ENCODE measurements around the gene RAB3A. TPM values are rescaled to one million over a fixed set of nuclear protein-coding genes. Genes with fewer than 3 reads are reported as not detected.

Gene RAB3A
- total RNA-seq, 1 donor from 2014 or later: 0.53 TPM

DNA sequence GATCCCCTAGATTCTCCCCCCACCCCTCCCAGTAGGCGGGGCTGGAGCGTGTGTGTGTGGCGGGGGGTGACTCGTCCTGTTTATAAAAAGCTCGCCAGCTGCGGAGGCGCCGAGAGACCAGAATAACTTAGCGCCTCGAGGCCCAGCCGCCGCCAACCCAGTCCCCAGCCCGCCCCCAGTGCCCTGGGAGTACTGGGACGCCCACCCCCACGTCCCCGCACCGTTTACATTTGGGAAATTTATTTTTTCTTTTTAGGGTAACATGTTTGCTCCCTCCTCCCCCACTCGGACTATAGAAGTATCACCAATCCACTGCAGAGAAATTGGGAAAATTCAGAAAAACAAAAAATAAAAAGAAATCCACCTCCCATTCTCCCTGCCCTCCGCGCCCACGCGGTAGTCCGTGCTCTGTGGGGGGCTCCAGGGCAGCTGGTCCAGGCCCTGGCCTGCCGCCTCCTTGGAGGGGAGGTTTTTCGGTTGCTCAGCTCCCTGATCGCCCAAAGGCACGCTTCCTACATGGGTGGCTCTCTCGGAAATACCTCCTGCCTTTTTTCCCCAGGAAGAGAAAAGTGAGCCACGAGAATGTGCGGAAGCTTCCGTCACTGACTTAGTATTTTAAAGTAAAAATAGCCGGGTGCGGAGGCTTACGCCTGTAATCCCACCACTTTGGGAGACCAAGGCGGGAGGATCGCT is 1.5 kb upstream of the RAB3A start:
- peak overlapping the region; percentile 52 for H3K4me3 ChIP-seq (ENCODE audit: low read depth, low read length)
- TF ChIP-seq, protein P1, sequence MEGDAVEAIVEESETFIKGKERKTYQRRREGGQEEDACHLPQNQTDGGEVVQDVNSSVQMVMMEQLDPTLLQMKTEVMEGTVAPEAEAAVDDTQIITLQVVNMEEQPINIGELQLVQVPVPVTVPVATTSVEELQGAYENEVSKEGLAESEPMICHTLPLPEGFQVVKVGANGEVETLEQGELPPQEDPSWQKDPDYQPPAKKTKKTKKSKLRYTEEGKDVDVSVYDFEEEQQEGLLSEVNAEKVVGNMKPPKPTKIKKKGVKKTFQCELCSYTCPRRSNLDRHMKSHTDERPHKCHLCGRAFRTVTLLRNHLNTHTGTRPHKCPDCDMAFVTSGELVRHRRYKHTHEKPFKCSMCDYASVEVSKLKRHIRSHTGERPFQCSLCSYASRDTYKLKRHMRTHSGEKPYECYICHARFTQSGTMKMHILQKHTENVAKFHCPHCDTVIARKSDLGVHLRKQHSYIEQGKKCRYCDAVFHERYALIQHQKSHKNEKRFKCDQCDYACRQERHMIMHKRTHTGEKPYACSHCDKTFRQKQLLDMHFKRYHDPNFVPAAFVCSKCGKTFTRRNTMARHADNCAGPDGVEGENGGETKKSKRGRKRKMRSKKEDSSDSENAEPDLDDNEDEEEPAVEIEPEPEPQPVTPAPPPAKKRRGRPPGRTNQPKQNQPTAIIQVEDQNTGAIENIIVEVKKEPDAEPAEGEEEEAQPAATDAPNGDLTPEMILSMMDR (IDR thresholded peaks at IDR 0.05; ENCODE audit: insufficient read depth, low read length, severe bottlenecking): no peak
- FAIRE-seq (no peak), DNase-seq (ENCODE audit: low read depth) (peak; percentile 25)
- H3K36me3 ChIP-seq (ENCODE audit: control insufficient read depth, insufficient read depth, low read length): no peaks in the 10 kb centered on the region
- no peaks in the 10 kb centered on the region for H3K27me3 ChIP-seq (ENCODE audit: control insufficient read depth, insufficient read depth, low read length)

DNA sequence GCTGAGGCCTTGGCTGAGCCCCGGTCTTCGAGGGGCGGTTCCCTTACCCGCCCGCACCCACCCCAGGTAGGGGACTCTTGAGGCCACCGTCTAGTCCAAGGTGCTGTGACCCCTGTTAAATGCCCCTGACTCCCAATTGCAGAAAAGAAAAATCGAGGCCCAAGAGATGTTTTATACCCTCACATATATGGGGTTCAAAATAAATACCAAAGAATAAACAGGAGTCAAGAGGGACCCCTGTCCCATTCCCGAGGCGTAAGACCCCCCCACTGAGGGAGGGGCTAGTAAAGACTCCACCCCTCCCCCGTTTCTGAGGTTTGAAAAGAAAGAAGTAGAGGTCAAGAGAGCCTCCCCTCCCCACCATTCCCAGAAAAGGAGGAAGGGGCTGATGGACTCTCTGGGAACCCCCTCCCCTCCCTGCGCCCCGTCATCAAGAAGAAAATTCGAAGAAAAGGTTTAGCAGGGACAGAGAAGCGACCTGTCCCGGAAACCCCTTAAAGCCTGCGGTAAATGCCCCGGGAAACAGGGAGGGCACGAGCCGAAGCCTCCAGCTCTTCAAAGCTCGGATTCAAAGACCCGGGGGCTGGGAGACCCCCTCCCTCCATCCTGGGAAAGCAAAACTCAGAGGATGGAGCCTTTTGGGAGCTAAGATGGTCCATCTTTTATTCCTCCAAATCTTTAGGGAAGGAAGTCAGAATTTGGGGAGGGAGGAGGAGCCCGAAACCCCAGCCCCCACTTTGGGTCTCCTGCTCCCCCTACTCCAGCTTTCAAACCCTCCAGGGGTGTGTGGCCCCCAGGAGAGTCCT is 755 bp upstream of the RAB3A start:
- Histone ChIP-seq H3K36me3 (ENCODE audit: control insufficient read depth, insufficient read depth, low read length) (no peaks in the 10 kb centered on the region), H3K27me3 (ENCODE audit: control insufficient read depth, insufficient read depth, low read length) (no peaks in the 10 kb centered on the region), H3K4me3 (ENCODE audit: low read depth, low read length) (peak overlapping the region; percentile 52)
- FAIRE-seq (no peak), DNase-seq (ENCODE audit: low read depth) (no peak)
- TF ChIP-seq, protein P1 (IDR thresholded peaks at IDR 0.05; ENCODE audit: insufficient read depth, low read length, severe bottlenecking): no peak

GRCh38 chr19:18203408-18203862 is 407 bp downstream of the RAB3A start:
- no peaks in the 10 kb centered on the region for H3K36me3 ChIP-seq (ENCODE audit: control insufficient read depth, insufficient read depth, low read length)
- no peaks in the 10 kb centered on the region for H3K27me3 ChIP-seq (ENCODE audit: control insufficient read depth, insufficient read depth, low read length)
- no peak for FAIRE-seq
- peak overlapping the region; percentile 67 for H3K4me3 ChIP-seq (ENCODE audit: low read depth, low read length)
- TF ChIP-seq, protein P1 (IDR thresholded peaks at IDR 0.05; ENCODE audit: insufficient read depth, low read length, severe bottlenecking): no peak
- DNase-seq (ENCODE audit: low read depth): no peak

DNA sequence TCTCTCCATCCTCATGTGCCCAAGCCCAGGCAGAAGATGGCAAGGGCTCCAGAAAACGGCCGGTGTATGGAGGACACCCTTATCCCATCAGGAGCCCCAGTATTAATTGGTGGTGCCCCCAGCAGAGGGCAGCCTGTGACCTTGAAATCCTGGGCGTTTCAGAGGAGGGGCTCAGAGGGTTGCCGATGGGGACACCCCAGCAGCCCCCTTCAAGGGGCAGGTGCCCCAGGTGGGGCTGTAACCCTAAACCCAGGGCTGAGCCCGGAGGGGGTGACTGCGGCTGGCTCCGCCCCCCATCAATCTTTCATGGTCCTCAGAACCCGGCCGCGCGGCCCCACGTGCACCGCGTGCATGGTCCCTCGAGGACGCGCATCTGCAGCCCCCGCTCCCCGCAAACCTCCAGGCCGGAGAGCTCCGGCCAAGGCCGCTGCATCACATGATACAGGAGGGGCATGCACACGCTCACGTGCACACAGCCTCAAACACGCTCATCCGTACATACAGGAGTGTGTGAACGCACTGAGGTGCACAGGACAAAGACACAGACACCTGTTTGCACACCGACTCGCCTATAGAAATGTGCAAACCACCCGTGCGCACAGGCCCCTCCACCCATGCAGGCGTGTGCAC is 949 bp downstream of the RAB3A start:
- Histone ChIP-seq H3K4me3 (ENCODE audit: low read depth, low read length) (peak overlapping the region; percentile 67), H3K36me3 (ENCODE audit: control insufficient read depth, insufficient read depth, low read length) (no peaks in the 10 kb centered on the region), H3K27me3 (ENCODE audit: control insufficient read depth, insufficient read depth, low read length) (no peaks in the 10 kb centered on the region)
- DNase-seq (ENCODE audit: low read depth) (no peak), FAIRE-seq (no peak)
- TF ChIP-seq, protein P1 (IDR thresholded peaks at IDR 0.05; ENCODE audit: insufficient read depth, low read length, severe bottlenecking): peak; percentile 23

GRCh38 chr19:18202397-18202777 is 1.5 kb downstream of the RAB3A start:
- DNase-seq (ENCODE audit: low read depth): no peak
- no peak for FAIRE-seq
- Histone ChIP-seq H3K4me3 (ENCODE audit: low read depth, low read length) (no peak overlapping the region), H3K27me3 (ENCODE audit: control insufficient read depth, insufficient read depth, low read length) (no peaks in the 10 kb centered on the region), H3K36me3 (ENCODE audit: control insufficient read depth, insufficient read depth, low read length) (no peaks in the 10 kb centered on the region)
- TF ChIP-seq, protein P1 (IDR thresholded peaks at IDR 0.05; ENCODE audit: insufficient read depth, low read length, severe bottlenecking): no peak

Data from bronchial epithelial cell (primary cell).